ENCODE measurements around the gene MAML1. TPM values are rescaled to one million over a fixed set of nuclear protein-coding genes. Genes with fewer than 3 reads are reported as not detected.
A peak's percentile ranks its signal among the peaks of the same experiment; 100 is the strongest.

Gene MAML1
- total and polyA plus RNA-seq, 2 donors (not counting 1 experiment from before 2014, with no cell fraction given): 12.0 to 50.6 TPM

DNA sequence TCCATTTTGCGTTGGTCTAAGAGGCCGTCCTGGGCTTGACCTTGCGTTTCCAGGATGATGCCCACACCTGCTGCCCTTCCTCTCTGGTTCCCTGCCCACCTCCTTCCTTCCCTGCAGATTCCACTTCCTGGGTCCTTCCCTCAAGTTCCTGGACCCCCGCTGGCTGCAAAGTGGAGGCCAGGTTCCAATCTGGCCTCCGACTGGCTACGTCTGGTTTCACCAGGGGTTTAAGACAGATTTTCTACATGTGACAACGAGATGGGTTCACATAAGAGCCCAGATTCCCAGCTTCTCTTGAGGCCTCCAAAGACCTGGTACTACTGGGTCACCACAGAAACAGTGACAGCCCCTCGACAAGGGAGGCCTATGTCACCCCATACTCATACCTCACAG is 71.9 kb downstream of the MAML1 start:
- Histone ChIP-seq H3K9me3 (ENCODE audit: control extremely low read depth in 1 of 3, control insufficient read depth in 2 of 3, insufficient read depth in 1 of 3, low read length in 2 of 3) (no peaks in the 10 kb centered on the region), H4K20me1 (ENCODE audit: control insufficient read depth, insufficient read depth, low read length, poor library complexity, severe bottlenecking) (peaks cover 56% of the 10 kb centered on the region), H3K4me2 (replicated peaks; ENCODE audit: low read depth, low read length, poor library complexity, severe bottlenecking) (peak overlapping the region; percentile 94), H3K79me2 (ENCODE audit: control insufficient read depth, insufficient read depth, low read length) (peaks cover 39% of the 10 kb centered on the region), H2AFZ (ENCODE audit: insufficient read depth, low read depth, low read length, poor library complexity, severe bottlenecking) (no peak overlapping the region), H3K9ac (ENCODE audit: low read length) (no peak overlapping the region), H3K4me3 (ENCODE audit: control extremely low read depth in 1 of 5, extremely low read depth in 1 of 5, insufficient read depth in 1 of 5, low read depth in 2 of 5, low read length in 4 of 5) (no peak overlapping the region), H3K36me3 (replicated peaks in 1 of 2; ENCODE audit: control extremely low read depth in 1 of 2, control insufficient read depth in 1 of 2, extremely low read depth in 1 of 2, insufficient read depth in 2 of 2, low read length in 1 of 2) (peaks cover 0 to 16% of the 10 kb centered on the region in 2 experiments), H3K27me3 (replicated peaks in 1 of 4; ENCODE audit: control extremely low read depth in 1 of 4, control insufficient read depth in 3 of 4, insufficient read depth in 4 of 4, low read length in 3 of 4) (no peaks in the 10 kb centered on the region), H3K4me1 (ENCODE audit: control insufficient read depth in 2 of 2, insufficient read depth in 2 of 2, low read length in 2 of 2) (peaks cover 28 to 36% of the 10 kb centered on the region in 2 donors), H3K27ac (ENCODE audit: low read length in 2 of 2) (no peak overlapping the region)
- Mint-ChIP-seq H3K9me3 (ENCODE audit: insufficient read depth) (no peaks in the 10 kb centered on the region), H3K27me3 (no peaks in the 10 kb centered on the region), H3K27ac (peak overlapping the region; percentile 81), H3K4me1 (peaks cover 33% of the 10 kb centered on the region), H3K4me3 (peak overlapping the region; percentile 82)
- intact Hi-C loops (cut with micrococcal nuclease): loop anchor here (5.0 kb wide), 2 partner anchors 33 to 268 kb away; partner anchors contain the start of gene RNF130
- POLR2A ChIA-PET: no interaction called here
- ATAC-seq (ENCODE audit: low read depth) (no peak), DNase-seq (no peak)
- 91% methylated on average over 8 of the region's 8 CpGs for WGBS (ENCODE audit: insufficient coverage)
- CTCF ChIA-PET: interaction anchor here (1.3 kb wide), 1 partner anchor 32 kb away, joined by 5 read pairs; no protein-coding TSS in a partner anchor
- TF ChIP-seq CTCF (IDR thresholded peaks at IDR 0.05) (no peak), EZH2 (IDR thresholded peaks at IDR 0.05; ENCODE audit: borderline replicate concordance, insufficient read depth, low read depth, low read length, poor library complexity, severe bottlenecking) (no peak)

GRCh38 chr5:179805070-179805528 is 72.5 kb downstream of the MAML1 start:
- H3K27ac ChIP-seq (ENCODE audit: low read length in 2 of 2): peak overlapping the region; percentile 3 to 62
- DNase-seq: peak; percentile 22
- intact Hi-C loops (cut with micrococcal nuclease): no loop called here

More at GRCh38 chr5:179805070-179805528, 72.5 kb downstream of the MAML1 start:
- no peaks in the 10 kb centered on the region for H3K9me3 Mint-ChIP-seq (ENCODE audit: insufficient read depth)
- peak overlapping the region; percentile 94 for H3K4me2 ChIP-seq (replicated peaks; ENCODE audit: low read depth, low read length, poor library complexity, severe bottlenecking)
- peak overlapping the region in 4 of 5 experiments; percentile 41 to 72 (median 70) for H3K4me3 ChIP-seq (ENCODE audit: control extremely low read depth in 1 of 5, extremely low read depth in 1 of 5, insufficient read depth in 1 of 5, low read depth in 2 of 5, low read length in 4 of 5)
- H3K4me3 Mint-ChIP-seq: peak overlapping the region; percentile 82
- H3K9me3 ChIP-seq (ENCODE audit: control extremely low read depth in 1 of 3, control insufficient read depth in 2 of 3, insufficient read depth in 1 of 3, low read length in 2 of 3): no peaks in the 10 kb centered on the region
- CTCF ChIA-PET: interaction anchor here (0.6 to 1.3 kb wide), 4 partner anchors 15 to 170 kb away, joined by 3 to 4 read pairs (median 3); partner anchors contain the start of gene TBC1D9B
- H3K4me1 ChIP-seq (ENCODE audit: control insufficient read depth in 2 of 2, insufficient read depth in 2 of 2, low read length in 2 of 2): peaks cover 28 to 36% of the 10 kb centered on the region in 2 donors
- peak overlapping the region; percentile 72 for H3K9ac ChIP-seq (ENCODE audit: low read length)
- H3K36me3 ChIP-seq (replicated peaks in 1 of 2; ENCODE audit: control extremely low read depth in 1 of 2, control insufficient read depth in 1 of 2, extremely low read depth in 1 of 2, insufficient read depth in 2 of 2, low read length in 1 of 2): peaks cover 0 to 11% of the 10 kb centered on the region in 2 experiments
- no peaks in the 10 kb centered on the region for H3K27me3 ChIP-seq (replicated peaks in 1 of 4; ENCODE audit: control extremely low read depth in 1 of 4, control insufficient read depth in 3 of 4, insufficient read depth in 4 of 4, low read length in 3 of 4)
- POLR2A ChIA-PET: interaction anchor here (1.2 to 4.3 kb wide), 3 partner anchors 11 to 51 kb away, joined by 3 to 44 read pairs (median 3); partner anchors contain the start of genes LTC4S and SQSTM1
- peaks cover 33% of the 10 kb centered on the region for H3K4me1 Mint-ChIP-seq
- WGBS (ENCODE audit: insufficient coverage): 85% methylated on average over 9 of the region's 9 CpGs
- peaks cover 56% of the 10 kb centered on the region for H4K20me1 ChIP-seq (ENCODE audit: control insufficient read depth, insufficient read depth, low read length, poor library complexity, severe bottlenecking)
- H3K27ac Mint-ChIP-seq: peak overlapping the region; percentile 81
- peaks cover 39% of the 10 kb centered on the region for H3K79me2 ChIP-seq (ENCODE audit: control insufficient read depth, insufficient read depth, low read length)
- no peak overlapping the region for H2AFZ ChIP-seq (ENCODE audit: insufficient read depth, low read depth, low read length, poor library complexity, severe bottlenecking)
- no peak for ATAC-seq (ENCODE audit: low read depth)
- H3K27me3 Mint-ChIP-seq: no peaks in the 10 kb centered on the region
- no peak for TF ChIP-seq EZH2 (IDR thresholded peaks at IDR 0.05; ENCODE audit: borderline replicate concordance, insufficient read depth, low read depth, low read length, poor library complexity, severe bottlenecking)
- no peak for TF ChIP-seq CTCF (IDR thresholded peaks at IDR 0.05)

Data from B cell (primary cell).